HG02938 (cell line): Measurements from ENCODE around the gene KIFC3.

Experiments
- ATAC-seq: cut with Tn5 transposase; IDR thresholded peaks from one replicate; pipeline ENCODE4 v1.9.1; 2021; ENCODE audit warnings: mild to moderate bottlenecking, moderate library complexity; ENCODE audit not compliant: unreplicated experiment

Gene KIFC3

GRCh38 chr16:57769541-57770145 is 32.6 kb downstream of the KIFC3 start:
- ATAC-seq: no peak

GRCh38 chr16:57766714-57767348 is 35.5 kb downstream of the KIFC3 start:
- ATAC-seq: no peak

- no peak for ATAC-seq
Observed at GRCh38 chr16:57765160-57765728, 37.0 kb downstream of the KIFC3 start.

GRCh38 chr16:57764341-57765159 is 37.7 kb downstream of the KIFC3 start:
- no peak for ATAC-seq

GRCh38 chr16:57764006-57764340 is 38.3 kb downstream of the KIFC3 start:
- ATAC-seq: no peak

- ATAC-seq: no peak
Observed at GRCh38 chr16:57763285-57764005, 38.8 kb downstream of the KIFC3 start.

GRCh38 chr16:57762365-57763040 is 39.8 kb downstream of the KIFC3 start:
- no peak for ATAC-seq

GRCh38 chr16:57761957-57762356 is 40.3 kb downstream of the KIFC3 start:
- ATAC-seq: no peak

- no peak for ATAC-seq
Observed at GRCh38 chr16:57761301-57761700, 41.0 kb downstream of the KIFC3 start.

- ATAC-seq: no peak
Observed at GRCh38 chr16:57760357-57761160, 41.7 kb downstream of the KIFC3 start.

GRCh38 chr16:57759541-57760356 is 42.5 kb downstream of the KIFC3 start:
- no peak for ATAC-seq

- no peak for ATAC-seq
Observed at GRCh38 chr16:57759131-57759530, 43.2 kb downstream of the KIFC3 start.

- no peak for ATAC-seq
Observed at GRCh38 chr16:57758331-57759117, 43.8 kb downstream of the KIFC3 start.

- ATAC-seq: no peak
Observed at GRCh38 chr16:57757883-57758282, 44.4 kb downstream of the KIFC3 start.

- ATAC-seq: peak; percentile 72
Observed at GRCh38 chr16:57757326-57757786, 44.9 kb downstream of the KIFC3 start.

GRCh38 chr16:57756424-57757325 is 45.6 kb downstream of the KIFC3 start:
- peak; percentile 6 for ATAC-seq
